Aortic smooth muscle cell (primary cell): ENCODE results near the gene DNAI2. TPM values are rescaled to one million over a fixed set of nuclear protein-coding genes. Genes with fewer than 3 reads are reported as not detected.

ENCODE experiments used
- total RNA-seq: library from RNA; depleted of rRNA; stranded (reverse); fragments of >200 nt; gene quantifications from 2 replicates; pipeline ENCODE4 v1.2.3, GENCODE V29; 2014

Gene DNAI2, protein sequence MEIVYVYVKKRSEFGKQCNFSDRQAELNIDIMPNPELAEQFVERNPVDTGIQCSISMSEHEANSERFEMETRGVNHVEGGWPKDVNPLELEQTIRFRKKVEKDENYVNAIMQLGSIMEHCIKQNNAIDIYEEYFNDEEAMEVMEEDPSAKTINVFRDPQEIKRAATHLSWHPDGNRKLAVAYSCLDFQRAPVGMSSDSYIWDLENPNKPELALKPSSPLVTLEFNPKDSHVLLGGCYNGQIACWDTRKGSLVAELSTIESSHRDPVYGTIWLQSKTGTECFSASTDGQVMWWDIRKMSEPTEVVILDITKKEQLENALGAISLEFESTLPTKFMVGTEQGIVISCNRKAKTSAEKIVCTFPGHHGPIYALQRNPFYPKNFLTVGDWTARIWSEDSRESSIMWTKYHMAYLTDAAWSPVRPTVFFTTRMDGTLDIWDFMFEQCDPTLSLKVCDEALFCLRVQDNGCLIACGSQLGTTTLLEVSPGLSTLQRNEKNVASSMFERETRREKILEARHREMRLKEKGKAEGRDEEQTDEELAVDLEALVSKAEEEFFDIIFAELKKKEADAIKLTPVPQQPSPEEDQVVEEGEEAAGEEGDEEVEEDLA
- total RNA-seq: not detected in 2 replicates

DNA sequence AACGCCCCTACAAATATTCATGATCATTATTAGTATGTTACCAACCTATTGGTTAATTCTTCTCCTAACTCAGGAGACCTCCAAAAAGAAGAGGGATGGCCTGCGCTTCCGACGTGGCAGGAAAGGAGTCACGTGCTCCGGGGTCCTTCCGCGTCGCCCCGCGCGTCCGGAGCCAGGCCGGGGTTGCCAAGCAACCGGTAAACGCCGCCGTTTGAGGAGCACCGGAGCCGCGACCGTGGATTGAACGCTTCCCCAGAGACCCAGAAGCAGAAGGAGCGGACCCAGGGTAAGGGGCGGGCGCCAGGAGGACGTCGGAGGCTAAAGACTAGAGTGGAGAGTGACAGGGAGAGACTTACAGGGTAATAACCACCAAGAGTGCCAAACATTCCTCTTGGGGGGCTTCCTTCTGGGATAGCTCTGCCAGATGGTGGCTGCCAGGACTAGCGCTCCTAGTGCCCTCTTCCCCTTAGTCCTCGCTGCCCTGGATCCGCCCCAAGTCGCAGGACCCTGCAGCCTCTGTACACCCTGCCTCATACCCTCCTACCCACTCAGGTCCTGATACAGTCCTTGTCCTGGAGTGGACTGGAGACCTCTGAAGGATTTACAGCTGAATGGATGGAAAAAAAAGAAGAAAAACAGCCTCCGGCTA is at the start of gene DNAI2:
Gene DNAI2 (plus strand): TSS at position 175 of the 649 bp plus-strand sequence. CDS start 7,584 bp downstream, outside the sequence.

DNA sequence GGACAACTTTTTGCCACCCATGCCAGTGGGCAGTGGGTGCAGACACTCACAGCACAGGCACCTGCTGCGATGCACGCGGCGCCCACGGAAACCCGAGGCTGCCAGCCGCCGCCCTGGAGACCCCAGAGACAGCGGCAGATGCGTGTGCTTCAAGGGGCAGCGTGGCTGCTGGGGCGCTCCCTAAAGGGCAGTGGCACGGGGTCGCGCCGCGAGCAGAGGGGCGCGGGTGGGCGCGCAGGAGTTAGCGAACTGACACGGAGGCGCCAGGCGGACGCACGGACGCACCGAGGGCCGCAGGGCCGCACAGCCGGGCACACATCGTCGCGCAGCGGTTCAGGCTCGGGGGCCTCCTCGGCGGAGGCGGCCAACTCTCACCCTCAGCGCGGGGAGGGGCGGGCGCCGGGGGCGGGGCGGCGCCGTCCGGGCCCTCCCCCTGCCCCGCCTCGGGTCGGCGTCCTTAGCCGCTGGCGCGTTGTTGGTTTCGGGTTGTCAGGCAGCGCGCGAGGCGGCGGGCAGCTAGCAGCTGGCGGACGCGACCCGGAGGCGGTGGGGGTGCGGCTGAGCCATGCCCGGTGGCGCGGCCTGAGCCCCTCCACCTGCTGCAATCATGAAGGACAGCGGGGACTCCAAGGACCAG is 51.8 kb downstream of the DNAI2 start, which contains the start of gene KIF19:
Gene KIF19 (plus strand): TSS at position 484 of the 637 bp plus-strand sequence. CDS start 124 bp downstream, at position 608.

DNA sequence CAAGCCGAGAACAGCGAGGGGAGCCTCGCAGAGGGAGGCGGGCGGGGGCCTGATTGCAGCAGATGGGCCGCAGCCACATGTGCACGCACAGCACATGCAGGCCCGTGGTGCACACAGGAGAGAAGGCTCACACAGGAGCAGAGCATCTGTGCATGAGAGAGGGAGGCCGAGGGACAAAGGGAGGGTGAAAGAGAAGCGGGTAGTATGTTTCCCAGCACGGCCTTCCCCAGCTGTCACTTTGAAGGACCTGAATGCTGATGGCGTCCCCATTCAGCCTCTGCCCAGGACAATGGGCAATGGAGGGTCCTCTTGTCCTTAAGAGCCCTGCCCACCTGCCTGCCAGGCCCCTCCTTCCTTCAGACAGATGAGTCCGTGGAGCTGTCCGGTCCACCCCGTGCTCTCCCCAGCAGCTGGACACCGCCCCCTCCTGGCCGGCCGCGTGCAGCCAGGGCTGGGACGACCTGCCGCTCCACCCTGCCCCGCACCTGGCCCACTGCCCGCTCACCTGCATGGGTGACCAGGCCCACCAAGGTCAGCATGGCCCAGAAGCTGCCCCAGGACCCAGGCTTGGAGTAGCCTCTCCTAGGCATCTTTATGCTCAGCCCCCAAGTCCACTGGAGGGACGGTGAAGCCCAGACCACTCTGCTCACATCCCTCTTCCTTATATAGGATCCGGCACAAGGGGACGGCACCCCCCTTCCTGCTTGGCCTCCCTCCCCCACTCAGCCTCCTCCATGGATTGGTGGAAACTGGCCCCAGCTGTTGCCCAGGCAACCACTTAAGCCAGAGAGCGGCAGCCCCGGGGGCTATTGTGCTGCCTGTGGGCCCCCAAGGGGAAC is 87.4 kb downstream of the DNAI2 start, which contains the start of gene BTBD17:
Gene BTBD17 (minus strand): TSS at position 639 of the 839 bp plus-strand sequence. CDS start 49 bp downstream, at position 590.

Other genes with a start within 250 kb of the DNAI2 start
- gene RPL38, start 70.6 kb upstream of the DNAI2 start, total RNA-seq: 2,977 and 3,182 TPM in 2 replicates
- gene TTYH2, start 60.7 kb upstream of the DNAI2 start, total RNA-seq: 0.93 and 1.7 TPM in 2 replicates
- gene KIF19, start 52.0 kb downstream of the DNAI2 start, total RNA-seq: 0.44 and 1.2 TPM in 2 replicates
- gene BTBD17, start 87.6 kb downstream of the DNAI2 start, total RNA-seq: not detected in 2 replicates
- gene GPR142, start 93.3 kb downstream of the DNAI2 start, total RNA-seq: not detected in 2 replicates
- gene GPRC5C, start 157.9 kb downstream of the DNAI2 start, total RNA-seq: 24.6 and 24.9 TPM in 2 replicates
- gene CD300A, start 192.4 kb downstream of the DNAI2 start, total RNA-seq: not detected in 2 replicates